Measurements from ENCODE around the gene BCAP31. TPM values are rescaled to one million over a fixed set of nuclear protein-coding genes. Genes with fewer than 3 reads are reported as not detected.
"Not testable (repeated sequence)": the region's sequence is repeated elsewhere in the genome, so short reads cannot be mapped to it uniquely, and the experiment has no call there.

The BCAP31 gene
- total RNA-seq, 1 experiment from 2014 or later: 384 TPM

DNA sequence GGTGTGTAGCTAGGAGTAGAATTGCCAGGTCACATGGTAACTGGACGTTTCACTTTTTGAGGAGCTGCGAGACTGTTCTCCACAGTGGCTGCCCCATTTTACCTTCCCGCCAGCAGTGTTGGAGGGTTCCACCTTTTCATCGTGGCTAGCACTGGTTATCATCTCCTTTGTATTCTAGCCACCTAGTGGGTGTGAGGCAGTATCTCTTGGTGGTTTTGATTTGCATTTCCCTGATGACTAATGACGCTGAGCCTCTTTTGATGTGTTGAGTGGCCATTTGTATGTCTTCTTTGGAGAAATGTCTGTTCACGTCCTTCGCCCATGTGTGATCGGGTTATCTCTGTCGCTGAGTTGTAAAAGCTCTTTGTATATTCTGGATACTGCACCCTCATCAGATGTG lies 11.1 kb upstream of the BCAP31 start:
- DNase-seq (ENCODE audit: low read depth): peak; percentile 35

DNA sequence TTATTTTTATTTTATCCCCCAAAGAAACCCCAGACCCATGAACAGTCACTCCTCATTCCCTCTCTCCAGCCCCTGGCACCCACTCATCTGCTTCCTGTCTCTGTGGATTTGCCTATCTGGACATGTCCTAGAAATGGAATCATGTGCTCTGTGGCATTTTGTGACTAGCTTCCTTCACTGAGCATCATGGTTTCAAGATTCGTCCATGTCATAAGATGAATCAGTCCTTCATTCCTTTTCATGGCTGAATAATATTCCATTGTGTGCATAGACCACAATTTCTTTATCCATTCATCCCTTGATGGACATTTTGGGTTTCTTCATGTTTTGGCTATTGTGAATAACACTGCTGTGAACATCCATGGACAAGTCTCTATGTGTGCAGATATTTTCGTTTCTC lies 10.7 kb upstream of the BCAP31 start:
- DNase-seq (ENCODE audit: low read depth): no peak

DNA sequence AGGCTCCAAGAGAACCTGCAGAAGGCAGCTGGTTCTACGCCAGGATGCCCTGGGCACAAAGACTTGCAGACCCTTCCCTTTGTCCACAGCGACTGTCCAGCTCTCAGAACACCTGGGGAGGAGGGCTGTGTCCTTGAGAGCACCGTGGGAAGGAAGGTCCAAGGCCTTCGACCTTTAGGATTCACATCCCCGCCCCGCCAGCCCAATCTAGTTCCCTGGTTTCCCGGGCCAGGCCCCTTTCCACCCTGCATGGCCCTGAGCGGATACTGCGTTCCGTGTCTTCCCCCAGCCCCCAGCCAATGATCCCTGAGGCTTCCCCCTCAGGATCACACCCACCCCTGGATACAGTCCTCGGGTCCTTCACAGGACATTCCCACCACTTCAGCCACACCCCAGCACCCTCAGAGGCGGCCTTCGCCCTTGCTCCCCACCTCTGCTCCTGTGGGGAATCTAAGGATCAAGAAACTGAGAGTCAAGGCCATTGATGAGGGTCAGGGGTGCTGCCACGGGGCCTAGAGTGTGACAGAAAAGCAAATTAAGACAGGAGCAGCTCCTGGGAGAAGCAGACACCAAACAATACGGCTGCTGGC lies 9.6 kb upstream of the BCAP31 start:
- DNase-seq (ENCODE audit: low read depth): no peak

DNA sequence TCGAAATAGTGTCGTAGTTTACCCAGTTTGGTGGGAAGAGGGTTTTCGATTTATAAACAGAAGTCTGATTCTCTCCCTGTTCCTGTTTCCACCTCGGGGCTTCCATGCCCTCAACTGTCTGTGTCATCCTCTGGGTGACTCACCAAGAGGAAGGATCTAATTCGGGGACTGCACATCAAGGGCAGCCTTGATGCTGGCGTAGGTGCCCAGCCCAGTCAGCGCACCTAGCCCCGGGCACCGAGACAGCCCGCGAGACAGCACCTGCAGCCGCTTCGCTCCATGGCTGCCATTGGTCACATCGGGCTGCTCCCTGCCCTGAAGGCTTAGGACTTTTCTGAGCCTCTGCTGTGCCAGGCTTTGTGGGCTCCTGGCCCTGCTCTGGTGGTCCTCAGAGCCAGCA lies 8.2 kb upstream of the BCAP31 start:
- DNase-seq (ENCODE audit: low read depth): peak; percentile 79

DNA sequence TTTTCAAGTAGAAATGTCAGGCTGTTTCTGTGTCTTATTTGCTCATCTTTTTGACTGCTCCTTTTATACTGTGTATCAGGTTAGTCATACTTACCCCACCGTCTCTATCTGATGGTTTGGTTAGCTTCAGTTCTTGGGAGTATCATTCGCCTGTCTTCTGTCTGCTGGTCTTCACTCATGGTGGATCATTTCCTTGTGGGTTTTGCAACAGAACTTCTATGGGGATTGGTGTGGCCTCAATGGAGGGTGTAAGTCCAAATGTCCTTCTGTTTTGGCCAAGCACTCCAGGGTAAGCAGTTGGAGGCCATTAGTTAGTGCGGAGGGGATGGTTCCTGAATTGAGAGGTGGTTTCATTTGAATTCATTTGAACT lies 7.6 kb upstream of the BCAP31 start:
- no peak for DNase-seq (ENCODE audit: low read depth)

DNA sequence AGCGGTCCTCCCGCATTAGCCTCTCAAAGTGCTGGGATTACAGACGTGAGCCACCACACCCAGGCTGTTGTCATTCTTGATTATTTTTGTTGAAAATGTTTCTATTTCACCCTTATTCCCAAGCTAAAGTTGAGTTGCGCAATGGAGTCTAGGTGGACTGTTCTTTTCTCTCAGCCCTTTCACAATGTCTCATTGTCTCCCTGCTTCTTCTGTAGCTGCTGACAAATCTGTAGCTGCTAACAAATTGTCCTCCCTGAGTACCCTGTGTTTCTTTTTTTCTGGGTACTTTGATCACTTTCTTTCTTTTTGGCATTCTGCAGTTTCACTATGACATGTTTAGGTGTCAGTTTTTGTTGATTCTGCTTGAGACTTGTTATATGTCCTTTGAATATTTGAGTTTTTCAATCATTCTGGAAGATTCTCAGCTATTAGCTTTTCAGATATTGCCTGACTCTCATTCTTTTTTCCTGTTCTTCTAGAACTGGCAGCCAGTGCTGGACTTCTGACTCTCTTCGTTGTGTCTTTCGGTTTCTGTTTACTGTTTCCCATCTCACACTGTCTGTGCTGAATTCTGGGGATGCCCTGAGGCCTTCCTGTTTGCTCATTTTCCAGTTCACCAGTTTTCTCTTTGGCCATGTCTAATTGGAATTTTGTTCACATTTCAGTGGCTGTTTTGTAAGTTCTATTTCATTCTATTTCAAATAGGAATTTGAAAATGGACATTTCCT lies 7.1 kb upstream of the BCAP31 start:
- peak; percentile 32 for DNase-seq (ENCODE audit: low read depth)

DNA sequence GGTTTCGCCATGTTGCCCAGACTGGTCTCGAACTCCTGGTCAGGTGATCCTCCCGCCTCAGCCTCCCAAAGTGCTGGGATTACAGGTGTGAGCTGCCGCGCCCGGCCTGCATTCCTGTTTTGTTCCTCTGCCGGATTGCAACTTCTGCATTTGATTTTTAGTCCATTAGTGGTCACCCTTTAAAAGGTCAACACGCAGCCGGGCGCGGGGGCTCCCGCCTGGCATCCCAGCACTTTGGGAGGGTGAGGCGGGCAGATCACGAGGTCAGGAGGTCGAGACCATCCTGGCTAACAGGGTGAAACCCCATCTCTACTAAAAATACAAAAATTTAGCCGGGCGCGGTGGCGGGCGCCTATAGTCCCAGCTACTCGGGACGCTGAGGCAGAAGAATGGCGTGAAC lies 5.9 kb upstream of the BCAP31 start:
- DNase-seq (ENCODE audit: low read depth): not testable (repeated sequence)

DNA sequence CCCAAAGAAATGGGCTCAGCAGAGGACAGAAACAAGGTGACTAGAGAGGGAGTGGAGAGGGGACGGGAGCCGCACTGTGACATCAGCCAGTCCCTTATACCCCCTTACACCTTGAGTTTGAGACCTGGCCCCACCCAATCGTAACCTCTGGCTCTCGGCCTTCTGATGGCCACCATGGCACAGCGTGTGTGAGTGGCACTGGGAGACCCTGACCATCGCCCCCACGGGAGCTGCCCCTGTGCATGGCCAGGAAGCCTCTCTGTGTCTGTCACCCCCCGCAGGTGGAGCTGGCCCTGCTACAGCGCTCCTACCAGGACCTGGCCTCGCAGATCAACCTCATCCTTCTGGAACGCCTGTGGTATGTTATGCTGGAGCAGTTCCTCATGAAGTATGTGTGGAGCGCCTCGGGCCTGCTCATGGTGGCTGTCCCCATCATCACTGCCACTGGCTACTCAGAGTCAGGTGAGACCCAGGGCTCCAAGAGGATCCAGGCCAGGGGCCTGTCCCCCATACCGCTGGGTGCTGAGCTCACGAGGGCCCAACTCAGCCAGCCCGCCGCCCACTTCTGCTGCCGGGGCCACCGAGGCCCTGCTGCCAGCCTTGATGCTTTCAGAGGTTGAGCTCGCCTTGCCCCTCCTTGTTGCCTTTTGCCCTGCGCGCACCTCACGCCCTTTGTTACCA lies 4.9 kb upstream of the BCAP31 start:
- DNase-seq (ENCODE audit: low read depth): no peak

DNA sequence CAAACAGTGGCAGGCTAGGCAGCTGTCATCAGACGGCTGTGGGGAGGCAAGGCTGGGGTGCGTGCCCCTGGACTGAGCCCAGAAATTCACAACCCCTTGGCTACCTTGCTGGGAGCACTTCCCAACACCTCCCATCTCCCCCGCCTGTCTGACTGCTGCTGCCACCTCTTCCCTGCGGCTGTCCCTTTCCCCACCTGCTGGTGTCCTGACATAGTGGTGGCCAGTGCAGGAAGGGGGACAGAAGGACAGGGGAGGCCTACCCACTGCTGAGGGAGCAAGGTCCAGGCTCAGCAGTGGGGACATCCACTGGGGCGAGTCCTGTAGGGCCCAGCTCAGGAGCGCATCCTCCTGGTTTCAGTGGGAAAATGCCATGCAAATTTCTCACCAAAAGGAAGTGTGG lies 3.9 kb upstream of the BCAP31 start:
- no peak for DNase-seq (ENCODE audit: low read depth)

DNA sequence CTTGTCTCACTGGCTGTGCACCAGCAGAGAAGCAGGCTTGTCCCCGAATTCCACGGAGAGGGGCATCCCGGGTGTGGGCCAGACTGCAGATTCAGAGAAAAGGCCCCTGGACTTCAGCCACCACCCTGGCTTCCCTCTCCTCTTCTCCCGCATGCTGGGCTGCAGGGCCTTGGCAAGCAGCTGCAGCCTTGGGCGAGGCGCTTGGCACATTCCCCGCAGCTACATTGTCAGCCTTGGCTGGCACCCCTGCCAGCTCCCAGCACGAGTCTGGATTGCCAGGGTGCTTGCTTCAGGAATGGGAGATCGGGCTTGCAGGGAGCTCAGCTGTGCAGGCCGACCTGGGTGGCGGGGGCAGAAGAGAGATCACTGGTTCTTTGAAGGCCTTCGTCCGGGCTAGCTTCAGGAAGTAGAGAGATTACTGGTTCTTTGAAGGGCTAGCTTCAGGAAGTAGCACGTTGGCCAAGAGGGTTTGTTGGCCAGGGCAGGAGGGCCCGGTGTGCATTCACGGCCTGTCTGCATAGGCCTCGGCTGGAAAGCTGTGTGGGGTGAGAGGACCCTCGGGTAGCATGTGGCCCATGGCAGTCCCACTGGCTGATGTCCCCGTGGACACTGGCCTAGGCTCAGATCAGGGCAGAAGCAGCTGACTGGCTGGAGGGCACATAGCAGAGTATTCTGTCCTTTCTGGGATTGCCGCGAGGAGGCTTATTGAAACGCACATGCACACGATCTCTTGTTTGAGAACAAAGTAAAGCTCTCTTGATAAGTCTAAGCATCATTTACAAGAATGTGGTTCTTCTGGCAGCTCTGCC lies 3.1 kb upstream of the BCAP31 start:
- DNase-seq (ENCODE audit: low read depth): peak; percentile 66

DNA sequence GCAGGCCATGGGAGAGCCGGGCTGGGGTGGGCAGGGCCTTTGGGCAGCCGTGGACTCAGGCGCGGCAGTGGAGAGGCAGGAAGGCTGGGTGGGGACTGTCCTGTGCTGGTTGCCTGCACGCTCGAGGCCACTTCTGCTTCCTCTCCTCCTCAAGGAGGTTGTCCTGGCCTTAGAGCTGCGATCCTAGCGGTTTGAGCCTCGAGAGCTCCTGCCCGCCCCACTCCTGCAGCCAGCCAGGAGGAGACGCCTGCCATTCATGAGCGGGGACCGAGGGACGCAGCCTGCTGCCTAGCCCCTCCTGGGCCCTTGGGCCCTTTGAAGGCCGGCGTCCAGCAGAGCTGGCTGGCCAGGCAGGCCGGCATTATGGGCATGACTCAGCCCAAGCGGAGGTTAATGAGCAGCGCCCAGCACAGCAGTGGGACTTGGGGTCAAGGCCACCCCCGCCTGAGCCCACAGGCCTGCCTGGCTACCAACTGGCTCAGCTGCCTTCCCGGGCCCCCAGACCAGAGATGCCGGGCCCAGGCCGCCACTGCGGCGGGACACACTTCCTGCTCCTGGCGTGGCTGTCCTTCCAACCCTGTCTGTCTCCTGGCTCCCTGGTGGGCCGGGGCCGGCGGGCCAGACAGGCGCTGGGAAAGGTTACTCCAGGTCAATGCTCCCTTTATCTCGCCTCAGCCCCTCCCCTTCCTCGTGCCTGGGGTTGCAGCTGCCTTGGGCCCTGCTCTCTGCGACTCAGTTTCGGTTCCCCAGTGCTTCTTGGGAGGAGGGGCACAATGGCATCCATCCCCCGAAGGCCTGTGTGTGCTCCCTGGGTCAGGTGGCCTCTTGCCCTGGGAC lies 2.3 kb upstream of the BCAP31 start:
- peak; percentile 89 for DNase-seq (ENCODE audit: low read depth)

DNA sequence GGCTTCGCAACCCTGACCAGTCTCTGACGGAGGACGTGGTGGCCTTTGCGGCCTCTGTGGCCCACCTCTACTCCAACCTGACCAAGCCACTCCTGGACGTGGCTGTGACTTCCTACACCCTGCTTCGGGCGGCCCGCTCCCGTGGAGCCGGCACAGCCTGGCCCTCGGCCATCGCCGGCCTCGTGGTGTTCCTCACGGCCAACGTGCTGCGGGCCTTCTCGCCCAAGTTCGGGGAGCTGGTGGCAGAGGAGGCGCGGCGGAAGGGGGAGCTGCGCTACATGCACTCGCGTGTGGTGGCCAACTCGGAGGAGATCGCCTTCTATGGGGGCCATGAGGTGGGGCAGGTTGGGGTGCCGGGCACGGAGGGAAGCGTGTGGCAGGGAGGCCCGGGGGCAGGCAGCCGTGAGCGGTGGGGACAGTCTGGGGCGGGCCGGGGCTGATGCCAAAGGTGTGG lies 1.7 kb upstream of the BCAP31 start:
- DNase-seq (ENCODE audit: low read depth): no peak

DNA sequence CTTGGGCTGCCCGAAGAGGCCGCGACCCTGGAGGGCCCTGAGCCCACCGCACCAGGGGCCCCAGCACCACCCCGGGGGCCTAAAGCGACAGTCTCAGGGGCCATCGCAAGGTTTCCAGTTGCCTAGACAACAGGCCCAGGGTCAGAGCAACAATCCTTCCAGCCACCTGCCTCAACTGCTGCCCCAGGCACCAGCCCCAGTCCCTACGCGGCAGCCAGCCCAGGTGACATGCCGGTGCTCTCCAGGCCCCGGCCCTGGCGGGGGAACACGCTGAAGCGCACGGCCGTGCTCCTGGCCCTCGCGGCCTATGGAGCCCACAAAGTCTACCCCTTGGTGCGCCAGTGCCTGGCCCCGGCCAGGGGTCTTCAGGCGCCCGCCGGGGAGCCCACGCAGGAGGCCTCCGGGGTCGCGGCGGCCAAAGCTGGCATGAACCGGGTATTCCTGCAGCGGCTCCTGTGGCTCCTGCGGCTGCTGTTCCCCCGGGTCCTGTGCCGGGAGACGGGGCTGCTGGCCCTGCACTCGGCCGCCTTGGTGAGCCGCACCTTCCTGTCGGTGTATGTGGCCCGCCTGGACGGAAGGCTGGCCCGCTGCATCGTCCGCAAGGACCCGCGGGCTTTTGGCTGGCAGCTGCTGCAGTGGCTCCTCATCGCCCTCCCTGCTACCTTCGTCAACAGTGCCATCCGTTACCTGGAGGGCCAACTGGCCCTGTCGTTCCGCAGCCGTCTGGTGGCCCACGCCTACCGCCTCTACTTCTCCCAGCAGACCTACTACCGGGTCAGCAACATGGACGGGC lies 1.0 kb upstream of the BCAP31 start:
- DNase-seq (ENCODE audit: low read depth): no peak

DNA sequence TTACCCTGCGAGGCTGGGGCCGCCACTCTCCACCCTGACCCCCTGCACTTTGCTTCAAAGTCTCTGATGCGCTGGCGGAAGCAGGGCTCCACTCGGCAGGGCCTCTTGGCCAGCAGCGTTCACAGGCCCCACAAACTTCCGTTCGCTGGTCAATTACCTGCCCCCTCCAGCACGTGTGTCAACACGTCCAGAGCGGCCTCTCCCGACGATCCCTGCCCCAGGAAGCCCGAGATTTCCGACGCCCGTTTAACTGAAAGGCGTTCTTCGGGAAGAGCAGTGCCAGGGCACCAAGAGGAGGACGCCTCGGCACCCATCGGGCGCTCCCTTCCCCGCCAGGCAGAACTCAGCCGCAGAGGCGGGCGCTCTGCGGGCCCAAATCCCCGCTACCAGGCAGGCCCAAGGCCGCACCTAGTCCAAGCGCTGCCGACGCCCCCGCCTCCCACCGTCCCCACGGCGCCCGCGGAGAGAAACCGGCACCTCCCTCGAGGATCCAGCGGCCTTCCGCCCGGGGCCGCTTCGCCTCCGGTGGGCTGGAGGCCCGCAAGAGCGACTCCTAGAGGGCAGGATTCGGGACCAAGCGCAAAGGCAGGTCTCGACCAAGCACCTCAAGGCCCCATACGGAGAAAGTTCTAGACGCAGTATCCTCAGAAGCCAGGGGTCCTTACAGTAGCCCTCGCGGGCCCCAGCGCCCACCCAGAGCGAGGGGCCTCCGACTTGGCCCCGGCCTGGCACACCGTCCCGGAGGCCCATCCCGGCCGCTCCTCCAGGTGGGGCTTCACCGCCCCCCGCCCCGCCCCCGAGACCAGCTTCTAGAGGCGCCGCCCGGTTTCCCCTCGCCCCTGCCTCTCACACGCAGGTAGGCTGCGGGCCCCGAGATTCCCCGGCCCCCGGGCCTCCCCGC lies 586 bp downstream of the BCAP31 start:
- DNase-seq (ENCODE audit: low read depth): peak; percentile 71

DNA sequence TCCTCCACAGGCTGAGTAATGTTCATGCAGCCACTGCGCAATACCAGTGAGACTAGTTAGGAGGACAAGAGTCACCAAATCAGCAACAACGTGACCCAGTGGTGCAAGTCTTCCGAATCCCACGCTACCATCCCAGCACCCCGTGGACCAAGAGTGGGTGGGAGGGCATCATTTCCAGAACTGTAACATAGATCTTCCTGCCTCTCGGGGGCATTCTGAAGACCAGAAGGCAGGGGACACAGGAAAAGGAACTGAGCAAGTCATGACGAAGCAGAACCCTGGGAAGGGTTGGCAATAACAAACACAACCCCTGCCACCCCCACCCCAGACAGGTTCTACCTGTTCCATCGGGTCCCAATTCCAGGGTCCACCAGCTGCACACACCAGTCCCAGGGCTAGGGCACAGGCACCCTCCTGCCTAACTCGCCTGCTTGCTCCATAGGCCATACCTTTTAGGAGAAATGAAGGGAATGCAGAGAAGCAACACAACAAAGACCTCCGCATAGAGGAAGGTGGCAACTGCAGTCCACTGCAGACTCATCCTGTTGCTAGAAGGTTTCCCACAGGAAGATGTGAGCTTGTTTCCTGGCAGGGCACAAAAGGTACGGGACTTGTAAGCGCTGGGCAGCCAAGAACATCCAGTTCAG lies 1.4 kb downstream of the BCAP31 start:
- DNase-seq (ENCODE audit: low read depth): no peak

DNA sequence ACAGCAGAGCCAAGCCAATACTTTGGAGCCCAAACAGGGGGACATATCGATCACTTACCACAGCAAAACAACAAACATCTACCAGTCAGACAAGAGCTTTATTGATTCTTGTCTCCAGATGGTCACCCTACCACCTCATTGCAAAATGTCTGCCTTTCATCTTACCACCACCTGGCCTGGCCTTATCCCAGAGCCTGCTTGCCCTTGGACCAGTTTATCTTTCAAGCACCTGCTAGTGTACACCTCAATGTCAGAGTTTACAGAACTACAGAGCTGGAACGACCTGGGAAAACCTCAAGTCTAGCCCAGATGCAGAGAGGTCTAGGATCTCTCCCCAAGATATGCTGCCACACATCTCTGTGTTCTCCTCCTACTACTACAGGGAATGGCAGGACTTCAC lies 4.5 kb downstream of the BCAP31 start:
- no peak for DNase-seq (ENCODE audit: low read depth)

DNA sequence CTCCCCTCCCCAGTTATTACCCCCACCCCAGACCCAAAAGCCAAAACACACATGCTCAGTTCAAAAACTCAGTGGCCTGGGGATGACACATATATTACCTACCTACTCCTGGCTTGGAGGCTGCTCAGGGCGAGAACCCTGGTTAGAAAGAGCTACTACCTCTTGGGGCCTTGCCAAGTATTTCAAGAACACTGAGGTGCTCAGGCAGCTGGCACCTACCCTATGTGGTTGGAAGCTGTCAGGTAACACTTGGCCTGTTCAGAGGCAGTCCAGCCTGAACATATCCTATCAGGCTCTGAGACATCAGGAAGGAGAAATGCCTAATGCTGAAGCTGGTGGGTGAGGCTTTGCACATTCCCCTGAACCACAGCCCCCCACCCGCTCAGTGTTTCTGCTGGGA lies 4.9 kb downstream of the BCAP31 start:
- no peak for DNase-seq (ENCODE audit: low read depth)

DNA sequence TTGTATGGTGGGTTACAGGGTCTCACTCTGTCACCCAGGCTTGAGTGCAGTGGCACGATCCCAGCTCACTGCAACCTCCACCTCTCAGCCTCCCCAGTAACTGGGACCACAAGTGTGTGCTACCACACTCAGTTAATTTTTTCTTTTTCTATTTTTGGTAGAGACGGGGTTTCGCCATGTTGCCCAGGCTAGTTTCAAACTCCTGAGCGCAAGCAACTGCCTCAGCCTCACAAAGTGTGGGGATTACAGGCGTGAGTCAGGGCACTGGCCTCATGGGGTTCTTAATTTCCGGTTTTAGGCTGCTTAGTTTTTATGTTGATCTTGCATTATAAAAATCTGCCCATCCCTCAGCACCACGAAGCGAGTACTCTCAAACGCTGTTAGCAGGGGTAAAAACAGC lies 6.7 kb downstream of the BCAP31 start:
- no peak for DNase-seq (ENCODE audit: low read depth)

DNA sequence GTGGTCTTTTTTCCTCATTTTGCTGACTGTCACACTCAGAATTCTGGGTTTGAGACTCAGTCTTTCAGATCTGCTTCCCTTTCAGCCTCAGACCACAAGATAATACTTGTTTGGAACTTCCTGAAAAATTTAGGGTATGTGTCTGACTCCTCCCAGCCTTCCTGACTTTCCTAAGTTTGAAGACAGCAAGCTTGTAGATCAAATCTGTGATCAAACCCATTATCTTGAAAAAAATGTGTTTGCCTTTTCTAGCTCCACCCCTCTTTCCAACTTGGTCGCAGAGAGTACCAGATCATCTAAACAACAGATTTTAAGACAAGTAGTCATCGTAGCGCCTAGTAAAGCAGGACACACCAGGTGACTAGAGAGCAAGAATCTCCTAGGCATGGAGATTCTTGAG lies 9.9 kb downstream of the BCAP31 start:
- no peak for DNase-seq (ENCODE audit: low read depth)
